HG02938 (cell line): Measurements from ENCODE around the gene HERPUD2.
"Not testable (repeated sequence)": the region's sequence is repeated elsewhere in the genome, so short reads cannot be mapped to it uniquely, and the experiment has no call there.

Source experiments
- ATAC-seq: cut with Tn5 transposase; IDR thresholded peaks from one replicate; pipeline ENCODE4 v1.9.1; 2021; ENCODE audit warnings: mild to moderate bottlenecking, moderate library complexity; ENCODE audit not compliant: unreplicated experiment

Gene HERPUD2

GRCh38 chr7:35623381-35623780 is 71.6 kb downstream of the HERPUD2 start:
- ATAC-seq: no peak

GRCh38 chr7:35619863-35620262 is 75.1 kb downstream of the HERPUD2 start:
- ATAC-seq: no peak

- ATAC-seq: no peak
Measured at GRCh38 chr7:35617041-35617440, 77.9 kb downstream of the HERPUD2 start.

- ATAC-seq: no peak
Measured at GRCh38 chr7:35613150-35613549, 81.8 kb downstream of the HERPUD2 start.

- ATAC-seq: no peak
Measured at GRCh38 chr7:35605760-35606159, 89.2 kb downstream of the HERPUD2 start.

- ATAC-seq: no peak
Measured at GRCh38 chr7:35604595-35604994, 90.3 kb downstream of the HERPUD2 start.

GRCh38 chr7:35599645-35600044 is 95.3 kb downstream of the HERPUD2 start:
- ATAC-seq: no peak

GRCh38 chr7:35599061-35599460 is 95.9 kb downstream of the HERPUD2 start:
- ATAC-seq: no peak

GRCh38 chr7:35596061-35596460 is 98.9 kb downstream of the HERPUD2 start:
- no peak for ATAC-seq

GRCh38 chr7:35593899-35594298 is 101.0 kb downstream of the HERPUD2 start:
- ATAC-seq: no peak

- ATAC-seq: no peak
Measured at GRCh38 chr7:35588647-35589046, 106.3 kb downstream of the HERPUD2 start.

GRCh38 chr7:35584990-35585389 is 109.9 kb downstream of the HERPUD2 start:
- no peak for ATAC-seq

GRCh38 chr7:35584533-35584932 is 110.4 kb downstream of the HERPUD2 start:
- not testable (repeated sequence) for ATAC-seq
